Activated CD4-positive, alpha-beta T cell treated with anti-CD3 and anti-CD28 coated beads for 36 hours (primary cell): ENCODE results near the gene TSHZ2. TPM values are rescaled to one million over a fixed set of nuclear protein-coding genes. Genes with fewer than 3 reads are reported as not detected.

Experiments used
- ATAC-seq: fragments of 200-7000 bp; cut with Tn5 transposase; one replicate; pipeline ENCODE4 v1.10.0; 2021; ENCODE audit warnings: mild to moderate bottlenecking, moderate library complexity
- CTCF ChIA-PET: fragments of 350-600 bp; sonication (Branson Sonifier 250); formaldehyde crosslinking; loops from one replicate; lab custom pipeline; 2021; ENCODE audit warnings: antibody characterized with exemption; lab: Charles Lee
- POLR2A ChIA-PET: fragments of 350-600 bp; sonication (Branson Sonifier 250); formaldehyde crosslinking; loops from one replicate; lab custom pipeline; 2021; ENCODE audit warnings: antibody characterized with exemption, inconsistent platforms; lab: Charles Lee
- DNase-seq: peaks from one replicate; pipeline ENCODE4 v3.0.0-alpha.2; 2020
- H3K27ac Mint-ChIP-seq: one replicate; pipeline ENCODE4 v1.8.0; 2021; ENCODE audit warnings: mixed read lengths
- H3K27me3 Mint-ChIP-seq: one replicate; pipeline ENCODE4 v1.8.0; 2021; ENCODE audit warnings: mixed read lengths
- H3K36me3 Mint-ChIP-seq: one replicate; pipeline ENCODE4 v1.8.0; 2021; ENCODE audit warnings: low read depth, mixed read lengths
- H3K4me1 Mint-ChIP-seq: one replicate; pipeline ENCODE4 v1.8.0; 2021; ENCODE audit warnings: mixed read lengths
- H3K4me3 Mint-ChIP-seq: one replicate; pipeline ENCODE4 v1.8.0; 2021; ENCODE audit warnings: mild to moderate bottlenecking, moderate library complexity, mixed read lengths
- H3K9me3 Mint-ChIP-seq: one replicate; pipeline ENCODE4 v1.8.0; 2021; ENCODE audit warnings: low read depth, mixed read lengths
- intact Hi-C, 2 experiments: fragments of 100-400 bp; cut with DNase I in 1 of 2; cut with micrococcal nuclease in 1 of 2; formaldehyde crosslinking; loops; one replicate each; pipeline versions ENCODE4 v1.14.2 to v1.15.1; 2022 to 2024; cut with DNase I, micrococcal nuclease
- total RNA-seq, 2 experiments: library from RNA; stranded (reverse); gene quantifications; one replicate each; pipeline ENCODE4 v1.2.3, GENCODE V29; 2021

TSHZ2 gene
- total RNA-seq, 2 experiments from 2014 or later: 25.9 to 43.6 TPM

DNA sequence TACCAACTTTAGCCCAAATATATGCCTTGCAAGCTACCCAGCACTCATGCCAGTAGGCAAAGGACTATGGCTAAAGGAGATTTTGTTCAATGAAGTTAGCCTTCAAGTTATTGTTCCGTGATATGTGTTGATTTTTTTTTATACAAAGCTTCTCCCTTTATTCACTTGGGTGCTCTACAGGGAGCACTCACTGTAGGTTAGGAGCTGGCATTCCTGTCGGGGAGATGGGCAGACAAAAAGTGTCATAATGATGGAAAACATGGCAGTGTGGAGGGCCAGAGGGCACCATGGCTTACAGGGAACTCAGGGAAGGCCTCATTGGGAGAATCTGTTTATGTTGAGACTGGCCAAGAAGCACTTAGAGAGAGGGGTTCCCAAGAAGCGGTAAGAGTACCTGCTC is 292.4 kb downstream of the TSHZ2 start:
- ChIA-PET CTCF (interaction anchor here (0.7 kb wide), 1 partner anchor 8 kb away, joined by 3 read pairs; no protein-coding TSS in a partner anchor), POLR2A (no interaction called here)
- intact Hi-C loops: no loop called here

GRCh38 chr20:53265304-53265875 is 293.2 kb downstream of the TSHZ2 start:
- Mint-ChIP-seq H3K27me3 (no peaks in the 10 kb centered on the region), H3K4me3 (no peak overlapping the region)
- POLR2A ChIA-PET: no interaction called here

More for the DNA sequence above, 292.4 kb downstream of the TSHZ2 start:
- Mint-ChIP-seq H3K4me3 (no peak overlapping the region), H3K27ac (no peak overlapping the region), H3K9me3 (no peaks in the 10 kb centered on the region), H3K27me3 (no peaks in the 10 kb centered on the region), H3K36me3 (peaks cover 2% of the 10 kb centered on the region), H3K4me1 (no peaks in the 10 kb centered on the region)
- DNase-seq (no peak), ATAC-seq (no peak)

DNA sequence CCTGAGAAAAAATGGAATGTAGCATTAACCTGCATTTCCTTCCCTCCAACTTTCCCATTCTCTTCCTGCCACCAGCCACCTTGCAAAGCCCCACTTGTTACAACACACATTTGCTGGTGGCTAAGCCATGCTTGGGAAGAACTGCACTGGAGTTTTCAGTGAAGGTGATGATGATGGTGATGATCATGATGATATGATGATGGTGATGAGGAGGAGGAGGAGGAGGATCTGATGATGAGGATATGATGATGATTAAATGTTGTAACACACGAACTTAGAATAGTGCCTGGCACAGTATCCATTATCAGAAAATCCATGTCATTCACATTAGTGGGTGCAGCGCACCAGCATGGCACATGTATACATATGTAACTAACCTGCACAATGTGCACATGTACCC is 297.2 kb downstream of the TSHZ2 start:
- Mint-ChIP-seq H3K9me3 (no peaks in the 10 kb centered on the region), H3K4me3 (no peak overlapping the region), H3K27ac (no peak overlapping the region), H3K4me1 (no peaks in the 10 kb centered on the region), H3K36me3 (peaks cover 2% of the 10 kb centered on the region), H3K27me3 (no peaks in the 10 kb centered on the region)
- DNase-seq: no peak
- no peak for ATAC-seq
- CTCF ChIA-PET: no interaction called here
- intact Hi-C loops: no loop called here
- POLR2A ChIA-PET: no interaction called here

More at GRCh38 chr20:53265304-53265875, 293.2 kb downstream of the TSHZ2 start:
- Mint-ChIP-seq H3K36me3 (peaks cover 2% of the 10 kb centered on the region), H3K4me1 (no peaks in the 10 kb centered on the region), H3K9me3 (no peaks in the 10 kb centered on the region), H3K27ac (no peak overlapping the region)
- no peak for ATAC-seq
- intact Hi-C loops: no loop called here
- no peak for DNase-seq
- CTCF ChIA-PET: interaction anchor here (0.7 kb wide), 1 partner anchor 9 kb away, joined by 3 read pairs; no protein-coding TSS in a partner anchor

GRCh38 chr20:53270792-53271375 is 298.7 kb downstream of the TSHZ2 start:
- ATAC-seq (no peak), DNase-seq (no peak)
- Mint-ChIP-seq H3K36me3 (peaks cover 3% of the 10 kb centered on the region), H3K27me3 (no peaks in the 10 kb centered on the region), H3K27ac (no peak overlapping the region), H3K9me3 (no peaks in the 10 kb centered on the region), H3K4me1 (no peaks in the 10 kb centered on the region), H3K4me3 (no peak overlapping the region)
- POLR2A ChIA-PET: no interaction called here
- intact Hi-C loops: no loop called here
- CTCF ChIA-PET: no interaction called here

DNA sequence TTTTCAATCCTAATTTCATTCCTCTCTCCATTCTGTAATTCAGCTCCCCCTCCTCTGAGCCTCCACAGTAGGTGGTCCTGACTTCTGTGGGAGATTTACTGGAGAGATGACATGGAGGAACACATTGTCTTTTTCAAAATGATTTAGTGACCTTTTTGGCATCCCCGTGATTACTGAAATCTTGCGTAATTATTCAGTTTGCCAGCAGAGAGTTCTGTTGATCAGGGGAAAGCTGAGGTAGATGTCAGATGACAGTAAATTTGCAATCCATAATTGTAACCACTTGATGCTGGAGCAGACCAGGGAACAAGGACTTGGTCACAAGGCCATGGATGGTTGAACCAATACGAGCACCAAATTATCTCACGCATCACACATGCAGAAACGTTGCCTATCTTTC is 302.2 kb downstream of the TSHZ2 start:
- ChIA-PET CTCF (interaction anchor here (1.2 kb wide), 1 partner anchor 42 kb away, joined by 3 read pairs; no protein-coding TSS in a partner anchor), POLR2A (no interaction called here)
- H3K4me1 Mint-ChIP-seq: no peaks in the 10 kb centered on the region
- H3K27me3 Mint-ChIP-seq: no peaks in the 10 kb centered on the region
- H3K4me3 Mint-ChIP-seq: no peak overlapping the region
- peaks cover 3% of the 10 kb centered on the region for H3K36me3 Mint-ChIP-seq
- DNase-seq (no peak), ATAC-seq (no peak)
- no peak overlapping the region for H3K27ac Mint-ChIP-seq
- no peaks in the 10 kb centered on the region for H3K9me3 Mint-ChIP-seq
- intact Hi-C loops: no loop called here

- ChIA-PET CTCF (interaction anchor here (1.2 kb wide), 1 partner anchor 42 kb away, joined by 3 read pairs; no protein-coding TSS in a partner anchor), POLR2A (no interaction called here)
- Mint-ChIP-seq H3K36me3 (peaks cover 3% of the 10 kb centered on the region), H3K27me3 (no peaks in the 10 kb centered on the region), H3K4me3 (no peak overlapping the region), H3K27ac (no peak overlapping the region), H3K9me3 (no peaks in the 10 kb centered on the region), H3K4me1 (no peaks in the 10 kb centered on the region)
- intact Hi-C loops: no loop called here
- ATAC-seq: no peak
- no peak for DNase-seq
These were observed 302.6 kb downstream of the TSHZ2 start for GRCh38 chr20:53274807-53275206.

DNA sequence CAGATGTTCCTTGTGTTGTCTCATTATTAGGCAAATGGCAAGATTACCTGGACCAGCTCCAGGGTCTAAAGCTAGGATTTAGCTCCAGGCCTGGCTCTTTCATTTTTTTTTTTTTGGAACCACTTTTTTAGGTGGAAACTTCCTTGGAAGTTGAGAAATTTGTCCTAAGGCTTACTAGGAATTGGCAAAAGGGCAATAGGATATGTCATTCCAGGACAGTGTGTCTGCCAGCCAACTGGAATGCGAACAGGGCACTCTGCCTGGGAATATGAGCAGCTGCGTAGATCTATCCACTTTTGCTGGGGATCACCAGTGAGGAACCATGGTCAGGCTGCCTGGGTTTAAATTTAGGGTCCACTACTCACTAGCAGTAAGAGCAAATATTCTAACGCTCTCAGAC is 304.0 kb downstream of the TSHZ2 start:
- no peaks in the 10 kb centered on the region for H3K9me3 Mint-ChIP-seq
- ATAC-seq (no peak), DNase-seq (no peak)
- POLR2A ChIA-PET: no interaction called here
- peaks cover 3% of the 10 kb centered on the region for H3K36me3 Mint-ChIP-seq
- CTCF ChIA-PET: interaction anchor here (0.6 to 0.7 kb wide), 2 partner anchors 23 to 643 kb away, joined by 3 read pairs; no protein-coding TSS in a partner anchor
- no peak overlapping the region for H3K4me3 Mint-ChIP-seq
- no peak overlapping the region for H3K27ac Mint-ChIP-seq
- no peaks in the 10 kb centered on the region for H3K4me1 Mint-ChIP-seq
- no peaks in the 10 kb centered on the region for H3K27me3 Mint-ChIP-seq
- intact Hi-C loops: no loop called here

- CTCF ChIA-PET: interaction anchor here (0.5 kb wide), 1 partner anchor 8 kb away, joined by 3 read pairs; no protein-coding TSS in a partner anchor
- no peak overlapping the region for H3K27ac Mint-ChIP-seq
- intact Hi-C loops: no loop called here
- no peak overlapping the region for H3K4me3 Mint-ChIP-seq
- peaks cover 4% of the 10 kb centered on the region for H3K36me3 Mint-ChIP-seq
- POLR2A ChIA-PET: no interaction called here
- no peak for DNase-seq
- H3K9me3 Mint-ChIP-seq: no peaks in the 10 kb centered on the region
- H3K4me1 Mint-ChIP-seq: no peaks in the 10 kb centered on the region
- ATAC-seq: no peak
- no peaks in the 10 kb centered on the region for H3K27me3 Mint-ChIP-seq
These were observed 306.4 kb downstream of the TSHZ2 start for GRCh38 chr20:53278555-53278954.

DNA sequence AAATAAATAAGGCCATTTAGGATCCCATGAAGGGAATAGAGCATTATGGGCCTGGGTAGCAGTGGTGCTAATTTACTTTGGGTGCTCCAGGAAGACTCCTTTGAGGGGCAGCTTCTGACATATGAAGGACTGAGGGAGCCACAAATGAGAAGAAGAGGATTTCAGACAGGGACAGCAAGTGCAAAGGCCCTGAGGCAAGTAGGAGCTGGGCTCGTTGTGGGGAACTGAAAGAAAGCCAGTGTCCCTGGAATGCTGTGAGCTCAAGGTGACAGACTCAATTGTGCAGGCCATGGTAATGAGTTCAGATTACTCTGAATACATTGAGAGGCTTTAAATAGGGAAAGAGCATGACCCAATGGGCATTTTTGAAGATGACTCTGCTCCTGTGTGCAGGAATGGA is 307.6 kb downstream of the TSHZ2 start:
- H3K4me3 Mint-ChIP-seq: no peak overlapping the region
- no peaks in the 10 kb centered on the region for H3K9me3 Mint-ChIP-seq
- intact Hi-C loops: no loop called here
- peaks cover 4% of the 10 kb centered on the region for H3K36me3 Mint-ChIP-seq
- POLR2A ChIA-PET: no interaction called here
- ATAC-seq (no peak), DNase-seq (no peak)
- no peaks in the 10 kb centered on the region for H3K27me3 Mint-ChIP-seq
- H3K27ac Mint-ChIP-seq: no peak overlapping the region
- CTCF ChIA-PET: no interaction called here
- H3K4me1 Mint-ChIP-seq: no peaks in the 10 kb centered on the region

DNA sequence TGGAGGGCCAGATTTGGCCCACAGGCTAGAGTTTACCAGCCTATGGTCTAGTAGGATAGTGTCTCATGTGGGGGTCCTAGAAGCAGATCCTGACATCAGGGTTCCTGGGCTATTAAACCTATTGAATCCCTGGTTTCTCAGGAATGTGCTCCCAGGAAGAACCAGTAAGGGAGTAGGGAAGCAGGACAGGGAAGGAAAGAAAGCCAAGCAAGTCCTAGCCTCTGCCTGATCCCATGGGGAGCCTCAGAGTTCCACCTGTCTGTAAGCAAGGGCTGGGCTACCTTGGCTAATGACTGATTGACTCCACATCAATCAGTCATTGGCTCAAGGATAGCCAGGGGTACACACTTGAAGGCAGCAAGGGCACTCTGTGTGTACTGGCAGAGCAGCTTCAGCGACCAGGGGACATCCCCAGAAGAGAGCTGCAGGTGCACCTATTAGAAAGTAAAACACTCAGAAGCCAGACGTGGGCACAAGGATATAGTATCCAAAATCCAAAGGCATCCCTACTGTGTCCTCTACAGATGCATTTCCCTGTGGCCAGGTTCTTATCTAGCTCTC is 309.5 kb downstream of the TSHZ2 start:
- Mint-ChIP-seq H3K36me3 (peaks cover 2% of the 10 kb centered on the region), H3K4me3 (no peak overlapping the region), H3K27ac (no peak overlapping the region), H3K27me3 (no peaks in the 10 kb centered on the region), H3K4me1 (no peaks in the 10 kb centered on the region), H3K9me3 (no peaks in the 10 kb centered on the region)
- ATAC-seq: no peak
- CTCF ChIA-PET: no interaction called here
- no peak for DNase-seq
- intact Hi-C loops: no loop called here
- POLR2A ChIA-PET: no interaction called here

DNA sequence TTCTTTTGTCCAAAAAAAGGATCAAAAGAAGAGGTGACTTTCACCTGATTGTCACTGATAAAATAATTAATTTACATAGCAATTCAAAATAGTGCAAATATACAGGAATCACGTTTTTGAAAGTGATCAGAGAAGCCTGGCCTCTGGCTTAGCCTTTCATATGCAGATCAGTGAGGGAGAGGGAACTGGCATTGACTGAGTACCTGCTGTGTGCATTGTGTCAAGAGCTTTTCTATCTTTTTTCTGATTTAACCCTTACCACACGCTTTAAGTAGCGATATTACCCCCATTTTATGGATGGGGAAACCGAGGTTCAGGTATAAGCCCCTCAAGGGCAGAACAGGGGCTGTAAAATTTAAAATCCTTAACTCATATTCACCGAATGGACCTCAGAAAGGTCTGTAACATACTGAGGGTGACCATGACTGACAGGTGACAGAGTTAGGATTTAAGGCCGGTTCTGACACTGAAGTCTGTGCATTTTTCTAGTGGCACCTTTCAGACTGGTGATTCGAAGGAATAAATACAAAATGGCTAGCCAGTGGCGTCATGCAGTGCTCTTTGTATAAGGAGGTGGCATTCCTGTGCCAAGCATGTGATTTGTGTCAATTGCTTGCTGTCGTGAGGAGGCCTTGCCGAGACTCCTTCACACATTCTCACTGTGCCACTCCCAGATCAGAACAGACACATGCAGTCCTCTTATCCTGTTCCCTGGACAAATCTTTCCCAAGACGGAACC is 310.2 kb downstream of the TSHZ2 start:
- intact Hi-C loops: no loop called here
- ChIA-PET CTCF (no interaction called here), POLR2A (no interaction called here)
- Mint-ChIP-seq H3K36me3 (peaks cover 5% of the 10 kb centered on the region), H3K4me1 (no peaks in the 10 kb centered on the region), H3K27ac (no peak overlapping the region), H3K4me3 (no peak overlapping the region), H3K9me3 (no peaks in the 10 kb centered on the region), H3K27me3 (no peaks in the 10 kb centered on the region)
- DNase-seq (no peak), ATAC-seq (no peak)
